Right cardiac atrium (tissue), 5 donors: ENCODE data around the gene SRRM2. TPM values are rescaled to one million over a fixed set of nuclear protein-coding genes. Genes with fewer than 3 reads are reported as not detected.
A peak's percentile ranks its signal among the peaks of the same experiment; 100 is the strongest.

Experiments
- ATAC-seq, 2 donors: fragments of 200-7000 bp; cut with Tn5 transposase; one replicate each; pipeline versions ENCODE4 v1.8.0 to v1.9.1; 2020; ENCODE audit warnings: moderate library complexity in 2 of 2, mild to moderate bottlenecking in 1 of 2
- DNase-seq, 3 donors: peaks; one replicate each; pipeline ENCODE4 v3.0.0-alpha.2; 2020
- H3K27ac ChIP-seq: one replicate; pipeline ENCODE4 v1.5.1; 2013; ENCODE audit warnings: mild to moderate bottlenecking, low read length, control low read depth, moderate library complexity
- H3K27me3 ChIP-seq: one replicate; pipeline ENCODE4 v1.6.1; 2013; ENCODE audit not compliant: control insufficient read depth, insufficient read depth
- H3K4me1 ChIP-seq: one replicate; pipeline ENCODE4 v1.6.1; 2013; ENCODE audit warnings: low read length; ENCODE audit not compliant: control insufficient read depth, insufficient read depth
- H3K4me3 ChIP-seq: one replicate; pipeline ENCODE4 v1.5.1; 2013; ENCODE audit warnings: low read length, control low read depth
- H3K9me3 ChIP-seq: one replicate; pipeline ENCODE4 v1.6.1; 2013; ENCODE audit warnings: low read length; ENCODE audit not compliant: control insufficient read depth
- WGBS: extraction: QIAGEN DNeasy Blood & Tissue Kit; methylation state at CpG from one replicate; pipeline ENCODE4 v1.1.7; 2013; 5-methylcytosine and 5-hydroxymethylcytosine counted together
- intact Hi-C, 4 donors: fragments of 100-400 bp; cut with DNase I; formaldehyde crosslinking; loops; one replicate each; pipeline versions ENCODE4 v1.11.0 to v1.14.0; 2022 to 2023
- polyA plus RNA-seq: library from polyadenylated mRNA; stranded (reverse); fragments of 200-250 nt; gene quantifications from one replicate; pipeline ENCODE4 v1.2.3, GENCODE V29; 2013
- total RNA-seq, 4 donors: library from RNA; stranded (reverse); fragmentation: NEBNext Ultra II Directional; extraction: Animal tissue kit (Norgen Biotek cat#: 25700); gene quantifications; one replicate each; pipeline ENCODE4 v1.2.1, GENCODE V29; 2021
- donor health status: healthy with polysubstance abuse.
- donor health status: DM: no; HTN: yes; CAD: no.
- donor health status: DM: no; HTN: no; CAD: no.
- donor health status: DM: no; HTN: yes; CAD: no; lungs with severe emphysema.
- donor health status: DM: yes; HTN: yes; CAD: no.

SRRM2 gene
- total and polyA plus RNA-seq, 5 donors: 299 to 402 (median 329) TPM

DNA sequence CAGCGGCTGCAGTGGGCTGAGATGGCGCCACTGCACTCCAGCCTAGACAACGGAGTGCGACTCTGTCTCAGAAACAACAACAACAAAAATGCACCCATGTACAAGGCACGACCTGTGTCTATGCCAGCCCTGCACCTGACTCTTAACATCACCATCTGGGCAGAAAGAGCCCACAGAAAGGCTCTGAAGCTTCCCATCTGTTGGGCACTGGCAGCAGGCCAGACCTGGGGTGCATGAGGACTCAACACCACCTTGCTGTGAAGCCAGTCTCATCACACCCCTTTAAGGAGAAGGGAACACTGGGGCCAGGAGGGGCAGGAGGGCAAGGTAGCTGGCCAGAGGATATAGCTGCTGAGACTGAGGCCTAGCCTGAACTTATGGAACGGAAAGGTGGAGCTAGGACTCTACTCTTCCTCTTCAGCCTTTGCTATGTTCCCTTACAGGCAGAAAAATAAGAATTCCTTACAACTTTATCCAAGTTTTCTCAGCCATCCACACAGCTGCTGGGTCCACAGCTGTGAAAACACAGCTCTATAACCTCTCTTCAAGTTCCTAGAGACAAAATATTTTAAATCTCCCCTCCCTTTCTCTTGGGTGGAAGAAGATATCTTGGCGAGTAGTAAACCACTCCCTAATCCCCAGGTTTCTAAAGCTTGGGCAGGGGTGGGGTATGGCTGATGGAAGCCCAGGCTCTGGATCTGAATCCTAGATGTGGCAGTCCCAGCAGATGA lies 21.9 kb downstream of the SRRM2 start:
- 80% methylated on average over 7 of the region's 7 CpGs for WGBS
- DNase-seq (no peak), ATAC-seq (no peak)
- Histone ChIP-seq H3K4me1 (peaks cover 3% of the 10 kb centered on the region), H3K4me3 (no peak overlapping the region), H3K9me3 (no peaks in the 10 kb centered on the region), H3K27ac (no peak overlapping the region), H3K27me3 (no peaks in the 10 kb centered on the region)
- intact Hi-C loops: no loop called here

- Histone ChIP-seq H3K4me3 (no peak overlapping the region), H3K27me3 (no peaks in the 10 kb centered on the region), H3K4me1 (peaks cover 3% of the 10 kb centered on the region), H3K27ac (no peak overlapping the region), H3K9me3 (no peaks in the 10 kb centered on the region)
- intact Hi-C loops: no loop called here
- ATAC-seq (no peak), DNase-seq (peak in 1 of 3 donors; percentile 26)
- 77% methylated on average over 7 of the region's 7 CpGs for WGBS
Observed at GRCh38 chr16:2775131-2775716, 22.8 kb downstream of the SRRM2 start.

GRCh38 chr16:2775765-2776499 lies 23.5 kb downstream of the SRRM2 start:
- H3K4me1 ChIP-seq: peaks cover 3% of the 10 kb centered on the region
- H3K9me3 ChIP-seq: no peaks in the 10 kb centered on the region
- 45% methylated on average over 11 of the region's 11 CpGs for WGBS
- peak overlapping the region; percentile 68 for H3K4me3 ChIP-seq
- H3K27me3 ChIP-seq: no peaks in the 10 kb centered on the region
- no peak for ATAC-seq
- intact Hi-C loops: no loop called here
- no peak for DNase-seq
- H3K27ac ChIP-seq: no peak overlapping the region

GRCh38 chr16:2776500-2777139 lies 24.2 kb downstream of the SRRM2 start:
- H3K4me3 ChIP-seq: peak overlapping the region; percentile 68
- H3K9me3 ChIP-seq: no peaks in the 10 kb centered on the region
- peak overlapping the region; percentile 2 for H3K27ac ChIP-seq
- DNase-seq (peak in 1 of 3 donors; percentile 77), ATAC-seq (peak in 1 of 2 donors; percentile 1)
- H3K27me3 ChIP-seq: no peaks in the 10 kb centered on the region
- intact Hi-C loops: no loop called here
- H3K4me1 ChIP-seq: peaks cover 3% of the 10 kb centered on the region
- WGBS: under 1% methylated on average over 72 of the region's 72 CpGs

DNA sequence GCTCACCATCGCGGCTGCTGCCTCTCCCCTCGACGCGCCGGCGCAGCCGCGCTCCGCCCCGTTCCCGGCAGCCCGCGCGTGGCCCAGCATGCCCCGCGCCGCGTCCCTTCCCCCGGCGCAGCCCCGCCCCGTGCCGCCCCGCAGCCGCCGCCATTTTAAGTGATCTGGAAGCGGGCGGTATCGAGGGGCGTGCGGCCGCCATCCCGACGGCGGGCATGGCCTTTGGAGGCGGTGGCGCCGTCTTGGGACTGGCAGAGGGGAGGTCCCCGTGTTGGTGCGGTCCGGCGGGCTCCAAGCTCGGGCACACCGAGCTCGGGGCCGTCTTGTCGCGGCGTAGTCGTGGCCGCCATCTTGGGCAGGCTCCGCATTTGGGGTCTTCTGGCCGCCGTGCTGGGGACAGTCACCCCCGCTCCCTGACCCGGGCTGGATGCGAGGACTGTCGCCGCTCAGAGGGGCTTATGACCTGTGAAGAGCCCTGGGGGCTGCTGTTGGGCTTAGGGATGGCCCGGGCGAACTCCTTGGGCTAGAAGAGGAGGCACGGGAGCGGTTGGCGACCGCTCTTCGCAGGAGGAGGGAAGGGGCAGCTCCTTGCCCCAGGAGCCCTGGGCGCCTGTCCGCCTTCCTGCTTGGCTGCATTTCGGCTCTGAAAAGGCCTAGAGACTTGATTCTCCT lies 24.9 kb downstream of the SRRM2 start, which contains the start of gene ELOB:
TSS of gene ELOB (minus strand) at position 50 of the 672 bp plus-strand sequence. CDS start at position 9, 41 bp downstream.
- Histone ChIP-seq H3K4me1 (peaks cover 3% of the 10 kb centered on the region), H3K27ac (peak within 1 kb of the TSS; percentile 98), H3K9me3 (no peaks in the 10 kb centered on the region), H3K27me3 (no peaks in the 10 kb centered on the region), H3K4me3 (peak within 1 kb of the TSS; percentile 68)
- DNase-seq: peak; percentile 90 to 96 (median 96)
- WGBS: under 1% methylated on average over 70 of the region's 70 CpGs
- ATAC-seq: peak; percentile 92 to 95
- intact Hi-C loops: no loop called here

DNA sequence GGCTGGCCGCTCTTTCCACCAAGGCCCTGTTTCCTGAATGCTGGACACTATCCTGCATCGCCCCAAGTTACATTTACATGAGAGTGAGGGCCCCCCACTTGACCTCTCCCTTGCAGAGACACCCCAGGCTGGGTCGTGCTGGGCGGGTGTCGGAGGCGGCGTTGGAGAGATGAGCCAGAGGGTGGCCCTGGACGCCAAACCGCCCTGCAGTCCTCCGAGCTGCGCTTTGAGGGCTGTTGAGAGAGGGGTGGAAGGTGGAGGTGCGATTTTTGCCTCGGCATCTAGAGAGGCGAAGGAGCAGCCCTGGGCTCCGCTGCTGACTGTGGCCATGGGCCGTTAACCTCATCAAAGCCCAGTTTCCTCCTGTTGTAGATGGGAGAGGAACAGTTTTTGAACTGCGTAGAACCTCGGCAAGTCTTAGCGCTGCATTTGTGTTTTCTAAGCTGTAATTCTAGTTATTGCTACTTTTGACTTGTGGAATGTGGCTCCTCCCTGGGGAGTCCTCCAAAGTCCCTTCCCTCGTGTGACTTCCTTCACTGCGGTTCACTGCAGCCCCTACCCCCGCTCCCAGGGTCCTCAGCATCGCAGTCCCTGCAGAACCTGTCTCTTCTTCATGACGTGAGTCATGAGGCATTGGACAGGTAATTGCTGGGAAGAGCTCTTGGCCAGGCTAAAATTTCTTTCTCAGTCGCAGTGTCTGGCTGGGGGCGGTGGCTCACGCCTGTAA lies 25.6 kb downstream of the SRRM2 start:
- peaks cover 3% of the 10 kb centered on the region for H3K4me1 ChIP-seq
- peak; percentile 39 to 42 for ATAC-seq
- WGBS: 13% methylated on average over 27 of the region's 27 CpGs
- peak in 1 of 3 donors; percentile 73 for DNase-seq
- intact Hi-C loops: no loop called here
- peak overlapping the region; percentile 68 for H3K4me3 ChIP-seq
- no peaks in the 10 kb centered on the region for H3K27me3 ChIP-seq
- peak overlapping the region; percentile 98 for H3K27ac ChIP-seq
- H3K9me3 ChIP-seq: no peaks in the 10 kb centered on the region

- Histone ChIP-seq H3K9me3 (no peaks in the 10 kb centered on the region), H3K4me3 (no peak overlapping the region), H3K27me3 (no peaks in the 10 kb centered on the region), H3K4me1 (peaks cover 3% of the 10 kb centered on the region), H3K27ac (no peak overlapping the region)
- 95% methylated on average over 12 of the region's 12 CpGs for whole genome bisulfite sequencing
- no peak for DNase-seq
- ATAC-seq: no peak
- intact Hi-C loops: no loop called here
Observed at GRCh38 chr16:2778630-2778958, 26.2 kb downstream of the SRRM2 start.

DNA sequence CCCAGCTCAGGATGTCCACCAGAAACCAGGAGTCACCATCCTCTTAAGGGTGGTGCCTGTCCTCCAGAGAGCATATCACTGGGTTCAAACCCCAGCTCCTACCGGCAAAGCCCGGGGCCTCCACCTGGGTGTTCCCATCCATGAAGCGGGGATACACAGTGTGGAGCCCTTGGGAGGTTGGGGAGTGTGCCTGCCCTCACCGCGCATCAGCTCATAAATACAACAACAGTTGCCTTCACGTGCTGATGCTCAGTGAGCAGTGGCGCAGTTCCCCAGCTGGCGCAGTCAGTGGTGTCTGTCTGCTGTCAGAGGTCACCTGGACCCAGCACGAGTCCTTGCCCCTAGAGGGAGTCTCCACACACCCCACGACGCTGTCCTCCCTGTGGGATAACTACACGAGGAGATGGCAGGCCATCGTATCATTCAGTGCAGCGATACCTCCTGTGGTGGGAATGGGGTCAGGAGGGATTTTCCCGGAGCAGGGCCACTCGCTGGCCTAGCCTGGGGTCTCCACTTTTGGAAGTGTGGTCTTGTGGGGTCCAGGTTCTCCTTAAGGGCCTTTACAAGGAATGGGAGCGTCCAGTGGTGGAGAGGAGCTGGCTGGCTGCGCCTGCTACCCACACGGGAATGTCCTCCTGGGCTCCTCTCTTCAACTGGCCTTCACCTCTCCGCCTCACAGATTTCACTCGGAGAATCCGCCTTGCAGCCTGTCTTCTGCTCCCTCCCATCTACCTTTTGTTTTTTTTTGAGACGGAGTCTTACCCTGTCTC lies 26.9 kb downstream of the SRRM2 start:
- intact Hi-C loops: no loop called here
- Histone ChIP-seq H3K4me3 (no peak overlapping the region), H3K9me3 (no peaks in the 10 kb centered on the region), H3K27ac (no peak overlapping the region), H3K27me3 (no peaks in the 10 kb centered on the region), H3K4me1 (peaks cover 3% of the 10 kb centered on the region)
- DNase-seq (no peak), ATAC-seq (no peak)
- 87% methylated on average over 23 of the region's 23 CpGs for WGBS

DNA sequence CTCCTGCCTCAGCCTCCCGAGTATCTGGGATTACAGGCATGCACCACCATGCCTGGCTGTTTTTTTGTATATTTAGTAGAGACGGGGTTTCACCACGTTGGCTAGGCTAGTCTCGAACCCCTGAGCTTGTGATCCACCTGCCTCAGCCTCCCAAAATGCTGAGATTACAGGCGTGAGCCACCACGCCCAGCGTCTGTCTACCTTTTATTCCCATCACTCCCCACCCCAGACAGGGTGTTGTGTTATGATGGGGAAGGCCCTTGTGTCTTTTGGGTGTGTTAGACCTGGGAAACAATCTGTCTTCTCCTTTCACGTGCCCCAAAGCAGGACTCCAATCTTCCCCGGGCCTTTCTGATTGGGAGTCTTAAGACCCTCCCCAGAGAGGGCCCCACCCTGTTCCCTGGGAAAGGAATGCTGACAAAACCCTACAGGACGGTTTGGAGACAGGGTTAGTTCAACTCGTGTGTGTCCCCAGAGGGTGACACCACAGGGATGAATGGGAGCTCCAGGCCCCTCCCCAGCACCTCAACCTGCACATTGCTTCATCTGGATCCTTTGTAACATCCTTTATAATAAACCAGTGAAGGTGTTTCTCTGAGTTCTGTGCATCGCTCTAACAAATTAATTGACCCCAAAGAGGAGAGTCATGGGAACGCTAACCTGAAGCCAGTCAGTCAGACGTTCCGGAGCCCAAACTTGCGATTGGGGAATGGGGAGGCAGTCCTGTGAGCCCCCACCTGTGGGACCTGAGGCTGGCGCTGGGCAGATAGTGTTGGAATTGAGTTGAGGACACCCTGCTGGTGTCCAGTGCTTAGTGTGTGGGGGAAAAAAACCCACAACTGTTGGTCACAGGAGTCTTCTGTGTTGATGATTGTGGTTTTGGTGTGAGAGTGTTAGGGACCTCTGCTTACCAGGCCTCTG lies 27.8 kb downstream of the SRRM2 start:
- intact Hi-C loops: no loop called here
- Histone ChIP-seq H3K27ac (no peak overlapping the region), H3K27me3 (no peaks in the 10 kb centered on the region), H3K4me3 (no peak overlapping the region), H3K9me3 (no peaks in the 10 kb centered on the region), H3K4me1 (peaks cover 3% of the 10 kb centered on the region)
- ATAC-seq (no peak), DNase-seq (no peak)
- WGBS: 66% methylated on average over 17 of the region's 17 CpGs
